SK-MEL-5 (cell line): ENCODE results near the gene RAPGEF1. TPM values are rescaled to one million over a fixed set of nuclear protein-coding genes. Genes with fewer than 3 reads are reported as not detected.
"Not testable (repeated sequence)": the region's sequence is repeated elsewhere in the genome, so short reads cannot be mapped to it uniquely, and the experiment has no call there.

Experiments used
- DNase-seq: peaks from one replicate; pipeline ENCODE4 v3.0.0-alpha.2; 2016; ENCODE audit warnings: low read depth, low spot score
- in situ Hi-C: cut with HindIII; loops from 2 replicates; pipeline ENCODE4 v1.10.0; 2016; ENCODE audit warnings: low sequenced_read_pairs, high pct_unique_total_duplicates, low pct_unique_long_range_greater_than_20kb
- total RNA-seq: library from RNA; depleted of rRNA; stranded (reverse); fragments of >200 nt; shearing (Covaris generic); gene quantifications from 2 replicates; pipeline ENCODE4 v1.2.3, GENCODE V29; 2014

The RAPGEF1 gene
- total RNA-seq, 1 experiment from 2014 or later, result 34.2 TPM

GRCh38 chr9:131657037-131657377 lies 82.9 kb downstream of the RAPGEF1 start:
- in situ Hi-C loops, result no loop called here
- no peak for DNase-seq

GRCh38 chr9:131656356-131657036 lies 83.4 kb downstream of the RAPGEF1 start:
- in situ Hi-C loops, result no loop called here
- no peak for DNase-seq

- in situ Hi-C loops, DNase-seq: not testable (repeated sequence)
Observed at GRCh38 chr9:131654369-131654768, 85.5 kb downstream of the RAPGEF1 start.

- in situ Hi-C loops, result no loop called here
- no peak for DNase-seq
Observed at GRCh38 chr9:131651599-131651998, 88.3 kb downstream of the RAPGEF1 start.

GRCh38 chr9:131651160-131651559 lies 88.7 kb downstream of the RAPGEF1 start:
- in situ Hi-C loops, result no loop called here

GRCh38 chr9:131650254-131650653 lies 89.6 kb downstream of the RAPGEF1 start:
- no peak for DNase-seq
- in situ Hi-C loops, result no loop called here

More at GRCh38 chr9:131651160-131651559, 88.7 kb downstream of the RAPGEF1 start:
- DNase-seq, result no peak

- no peak for DNase-seq
- in situ Hi-C loops, result no loop called here
Observed at GRCh38 chr9:131649646-131650045, 90.2 kb downstream of the RAPGEF1 start.

GRCh38 chr9:131645078-131645776 lies 94.6 kb downstream of the RAPGEF1 start:
- in situ Hi-C loops, result no loop called here
- DNase-seq, result no peak

- no peak for DNase-seq
- in situ Hi-C loops, result no loop called here
Observed at GRCh38 chr9:131642496-131643083, 97.3 kb downstream of the RAPGEF1 start.

GRCh38 chr9:131641618-131642495 lies 98.0 kb downstream of the RAPGEF1 start:
- in situ Hi-C loops, result no loop called here
- peak; percentile 98 for DNase-seq

GRCh38 chr9:131640438-131641137 lies 99.3 kb downstream of the RAPGEF1 start:
- in situ Hi-C loops, result no loop called here
- no peak for DNase-seq

GRCh38 chr9:131639769-131640437 lies 100.0 kb downstream of the RAPGEF1 start:
- in situ Hi-C loops, result no loop called here
- no peak for DNase-seq

- in situ Hi-C loops, result no loop called here
Observed at GRCh38 chr9:131636593-131636992, 103.3 kb downstream of the RAPGEF1 start.

GRCh38 chr9:131635892-131636291 lies 104.0 kb downstream of the RAPGEF1 start:
- in situ Hi-C loops, result no loop called here
- no peak for DNase-seq

More at GRCh38 chr9:131636593-131636992, 103.3 kb downstream of the RAPGEF1 start:
- no peak for DNase-seq

- DNase-seq, result peak; percentile 85
- in situ Hi-C loops, result no loop called here
Observed at GRCh38 chr9:131635285-131635684, 104.6 kb downstream of the RAPGEF1 start.

GRCh38 chr9:131633491-131634031 lies 106.3 kb downstream of the RAPGEF1 start:
- in situ Hi-C loops, result no loop called here
- no peak for DNase-seq

- no peak for DNase-seq
- in situ Hi-C loops, result no loop called here
Observed at GRCh38 chr9:131631306-131631705, 108.6 kb downstream of the RAPGEF1 start.
